HEK293 (cell line): ENCODE data around the gene SLC9A9.

Experiments used
- CTCF ChIA-PET: fragments of 350-600 bp; formaldehyde crosslinking; extraction: SDS; loops from one replicate; lab custom pipeline; 2021; ENCODE audit warnings: antibody characterized with exemption; lab: Yijun Ruan, JAX
- POLR2A ChIA-PET: fragments of 300-600 bp; formaldehyde crosslinking; extraction: SDS; loops from one replicate; lab custom pipeline; 2020; ENCODE audit warnings: antibody characterized with exemption, inconsistent platforms; lab: Yijun Ruan, JAX
- H3K27ac ChIP-seq: fragments of 200-500 bp; sonication (Bioruptor generic); 2 replicates; pipeline ENCODE4 v1.5.1; 2014; ENCODE audit warnings: low read depth, low read length, control low read depth, inconsistent platforms; ENCODE audit errors: extremely low read depth
- H3K36me3 ChIP-seq, 2 experiments: fragments of 200-500 bp in 1 of 2; sonication (Bioruptor generic) in 1 of 2; 1 replicate in 1 of 2; 2 replicates in 1 of 2; pipeline ENCODE4 v1.5.1; 2014 to 2017; ENCODE audit warnings: inconsistent platforms in 2 of 2, low read length in 2 of 2; ENCODE audit not compliant: control insufficient read depth in 2 of 2, insufficient read depth in 1 of 2
- H3K4me1 ChIP-seq: fragments of 200-500 bp; sonication (Bioruptor generic); 2 replicates; pipeline ENCODE4 v1.5.1; 2014; ENCODE audit warnings: mild to moderate bottlenecking, low read length, inconsistent platforms; ENCODE audit not compliant: control insufficient read depth, insufficient read depth
- H3K4me3 ChIP-seq: 2 replicates; pipeline ENCODE4 v1.5.1; 2011; ENCODE audit warnings: low read depth, mild to moderate bottlenecking, control low read depth, low read length, moderate library complexity
- H3K9me3 ChIP-seq: fragments of 200-500 bp; sonication (Bioruptor generic); 2 replicates; pipeline ENCODE4 v1.5.1; 2014; ENCODE audit warnings: low read depth, low read length, inconsistent platforms; ENCODE audit not compliant: control insufficient read depth, insufficient read depth
- HOXD13 ChIP-seq: sonication (generic); formaldehyde crosslinking; IDR thresholded peaks from 2 replicates; pipeline ENCODE4 v1.8.0; 2022; ENCODE audit warnings: missing genetic modification reagents, borderline replicate concordance
- KLF17 ChIP-seq: fragments of 450-650 bp; formaldehyde crosslinking; IDR thresholded peaks from 2 replicates; pipeline ENCODE4 v1.5.1; 2016; ENCODE audit warnings: missing biosample characterization, missing genetic modification characterization
- PRDM2 ChIP-seq: fragments of 450-650 bp; formaldehyde crosslinking; IDR thresholded peaks from 2 replicates; pipeline ENCODE4 v1.5.1; 2016; ENCODE audit warnings: missing biosample characterization, missing genetic modification characterization, borderline replicate concordance
- RBAK ChIP-seq: fragments of 450-650 bp; formaldehyde crosslinking; IDR thresholded peaks from 2 replicates; pipeline ENCODE4 v1.5.1; 2016; ENCODE audit warnings: missing biosample characterization, missing genetic modification characterization
- SALL2 ChIP-seq: fragments of 450-650 bp; formaldehyde crosslinking; IDR thresholded peaks from 2 replicates; pipeline ENCODE4 v1.5.0; 2017; ENCODE audit warnings: missing biosample characterization, mild to moderate bottlenecking, missing genetic modification characterization, borderline replicate concordance
- TCF7L2 ChIP-seq: IDR thresholded peaks from 2 replicates; pipeline ENCODE4 v1.6.1; 2011; ENCODE audit warnings: low read depth, mild to moderate bottlenecking, inconsistent platforms, low read length, moderate library complexity, borderline replicate concordance
- TRIM28 ChIP-seq: IDR thresholded peaks from 2 replicates; pipeline ENCODE4 v1.6.1; 2011; ENCODE audit warnings: low read length, control low read depth, borderline replicate concordance
- ZBTB26 ChIP-seq: fragments of 450-650 bp; formaldehyde crosslinking; optimal IDR thresholded peaks from 2 replicates; pipeline ENCODE3; 2016; ENCODE audit warnings: missing biosample characterization, mild to moderate bottlenecking, missing genetic modification characterization
- ZFHX2 ChIP-seq: fragments of 450-650 bp; formaldehyde crosslinking; conservative IDR thresholded peaks from 2 replicates; pipeline ENCODE4 v1.5.1; 2016; ENCODE audit warnings: missing biosample characterization, missing genetic modification characterization
- ZNF112 ChIP-seq: fragments of 450-650 bp; formaldehyde crosslinking; IDR thresholded peaks from 2 replicates; pipeline ENCODE4 v1.5.0; 2017; ENCODE audit warnings: missing biosample characterization, missing genetic modification characterization
- ZNF350 ChIP-seq: fragments of 450-650 bp; formaldehyde crosslinking; IDR thresholded peaks from 2 replicates; pipeline ENCODE4 v1.5.0; 2017; ENCODE audit warnings: missing biosample characterization, mild to moderate bottlenecking, missing genetic modification characterization
- ZNF488 ChIP-seq: fragments of 450-650 bp; formaldehyde crosslinking; IDR thresholded peaks from 2 replicates; pipeline ENCODE4 v1.5.1; 2016; ENCODE audit warnings: missing biosample characterization, missing genetic modification characterization
- ZNF510 ChIP-seq: fragments of 450-650 bp; formaldehyde crosslinking; IDR thresholded peaks from 2 replicates; pipeline ENCODE4 v1.5.1; 2018; ENCODE audit warnings: mild to moderate bottlenecking, missing genetic modification characterization, missing biosample characterization; ENCODE audit not compliant: insufficient replicate concordance
- ZNF530 ChIP-seq: fragments of 450-650 bp; formaldehyde crosslinking; IDR thresholded peaks from 2 replicates; pipeline ENCODE4 v1.5.1; 2016; ENCODE audit warnings: low read depth, missing biosample characterization, missing genetic modification characterization
- ZNF544 ChIP-seq: fragments of 450-650 bp; formaldehyde crosslinking; IDR thresholded peaks from 2 replicates; pipeline ENCODE4 v1.5.0; 2017; ENCODE audit warnings: missing biosample characterization, missing genetic modification characterization
- ZNF555 ChIP-seq: fragments of 450-650 bp; formaldehyde crosslinking; conservative IDR thresholded peaks from 2 replicates; pipeline ENCODE4 v1.5.1; 2017; ENCODE audit warnings: missing biosample characterization, mild to moderate bottlenecking, missing genetic modification characterization, inconsistent platforms
- ZNF629 ChIP-seq: fragments of 450-650 bp; formaldehyde crosslinking; IDR thresholded peaks from 2 replicates; pipeline ENCODE4 v1.5.1; 2017; ENCODE audit warnings: missing biosample characterization, missing genetic modification characterization
- ZNF704 ChIP-seq: fragments of 450-650 bp; formaldehyde crosslinking; IDR thresholded peaks from 2 replicates; pipeline ENCODE4 v1.5.1; 2016; ENCODE audit warnings: missing biosample characterization, missing genetic modification characterization
- ZNF777 ChIP-seq: fragments of 450-650 bp; formaldehyde crosslinking; IDR thresholded peaks from 2 replicates; pipeline ENCODE4 v1.5.1; 2017; ENCODE audit warnings: missing biosample characterization, missing genetic modification characterization, borderline replicate concordance
- TF ChIP-seq, protein P1 (sequence below): fragments of 450-650 bp; formaldehyde crosslinking; IDR thresholded peaks from 2 replicates; pipeline ENCODE4 v1.5.0; 2017; ENCODE audit warnings: missing biosample characterization, missing genetic modification characterization, borderline replicate concordance
- TF ChIP-seq, protein P2 (sequence below): fragments of 450-650 bp; formaldehyde crosslinking; IDR thresholded peaks from 2 replicates; pipeline ENCODE4 v1.5.1; 2016; ENCODE audit warnings: missing biosample characterization, missing genetic modification characterization

SLC9A9 gene

GRCh38 chr3:143247073-143247472, 601.2 kb downstream of the SLC9A9 start:
- H3K4me3 ChIP-seq = no peak overlapping the region
- H3K27ac ChIP-seq = no peak overlapping the region
- ChIA-PET POLR2A (no interaction called here), CTCF (no interaction called here)
- H3K36me3 ChIP-seq = no peaks in the 10 kb centered on the region
- H3K9me3 ChIP-seq = no peaks in the 10 kb centered on the region
- H3K4me1 ChIP-seq = no peaks in the 10 kb centered on the region
- TF ChIP-seq RBAK (tag by site-specific recombination) (no peak), ZNF510 (tag by site-specific recombination) (no peak), ZNF350 (no peak), KLF17 (tag by site-specific recombination) (no peak), ZNF629 (tag by site-specific recombination) (no peak), HOXD13 (CRISPR knock-in tag) (no peak), ZBTB26 (no peak), ZNF544 (no peak), TRIM28 (no peak), PRDM2 (tag by site-specific recombination) (no peak), ZNF704 (tag by site-specific recombination) (no peak), ZNF112 (tag by site-specific recombination) (no peak), TCF7L2 (no peak), ZNF488 (tag by site-specific recombination) (no peak)

DNA sequence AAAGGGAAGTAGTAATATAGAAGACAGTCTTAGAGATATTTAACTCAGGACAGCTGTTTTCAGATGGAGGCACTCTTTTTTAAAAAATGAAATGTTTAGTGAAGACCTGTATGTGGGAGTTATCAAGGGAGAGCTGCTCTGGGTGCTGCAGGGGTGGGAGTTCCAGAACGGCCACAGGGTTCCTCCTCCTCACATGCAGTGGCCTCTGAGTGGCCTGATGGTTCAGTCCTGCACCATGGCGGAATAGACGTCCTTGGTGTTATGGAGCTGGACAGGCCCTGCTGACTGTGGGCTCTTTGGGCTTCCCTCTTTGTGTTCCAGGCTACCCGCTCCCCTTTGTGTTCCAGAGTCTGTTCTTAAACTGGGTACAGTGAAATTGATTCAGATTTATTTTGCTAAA, 602.6 kb downstream of the SLC9A9 start:
- H3K4me3 ChIP-seq = no peak overlapping the region
- H3K9me3 ChIP-seq = no peaks in the 10 kb centered on the region
- ChIA-PET CTCF (no interaction called here), POLR2A (no interaction called here)
- no peaks in the 10 kb centered on the region for H3K4me1 ChIP-seq
- H3K27ac ChIP-seq = no peak overlapping the region
- no peaks in the 10 kb centered on the region for H3K36me3 ChIP-seq
- TF ChIP-seq ZFHX2 (tag by site-specific recombination) = no peak
- no peak for TF ChIP-seq ZNF555
- no peak for TF ChIP-seq ZNF777 (tag by site-specific recombination)
- no peak for TF ChIP-seq ZNF530 (tag by site-specific recombination)
- TF ChIP-seq, protein P1, sequence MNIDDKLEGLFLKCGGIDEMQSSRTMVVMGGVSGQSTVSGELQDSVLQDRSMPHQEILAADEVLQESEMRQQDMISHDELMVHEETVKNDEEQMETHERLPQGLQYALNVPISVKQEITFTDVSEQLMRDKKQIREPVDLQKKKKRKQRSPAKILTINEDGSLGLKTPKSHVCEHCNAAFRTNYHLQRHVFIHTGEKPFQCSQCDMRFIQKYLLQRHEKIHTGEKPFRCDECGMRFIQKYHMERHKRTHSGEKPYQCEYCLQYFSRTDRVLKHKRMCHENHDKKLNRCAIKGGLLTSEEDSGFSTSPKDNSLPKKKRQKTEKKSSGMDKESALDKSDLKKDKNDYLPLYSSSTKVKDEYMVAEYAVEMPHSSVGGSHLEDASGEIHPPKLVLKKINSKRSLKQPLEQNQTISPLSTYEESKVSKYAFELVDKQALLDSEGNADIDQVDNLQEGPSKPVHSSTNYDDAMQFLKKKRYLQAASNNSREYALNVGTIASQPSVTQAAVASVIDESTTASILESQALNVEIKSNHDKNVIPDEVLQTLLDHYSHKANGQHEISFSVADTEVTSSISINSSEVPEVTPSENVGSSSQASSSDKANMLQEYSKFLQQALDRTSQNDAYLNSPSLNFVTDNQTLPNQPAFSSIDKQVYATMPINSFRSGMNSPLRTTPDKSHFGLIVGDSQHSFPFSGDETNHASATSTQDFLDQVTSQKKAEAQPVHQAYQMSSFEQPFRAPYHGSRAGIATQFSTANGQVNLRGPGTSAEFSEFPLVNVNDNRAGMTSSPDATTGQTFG (tag by site-specific recombination) = no peak
- TF ChIP-seq, protein P2, sequence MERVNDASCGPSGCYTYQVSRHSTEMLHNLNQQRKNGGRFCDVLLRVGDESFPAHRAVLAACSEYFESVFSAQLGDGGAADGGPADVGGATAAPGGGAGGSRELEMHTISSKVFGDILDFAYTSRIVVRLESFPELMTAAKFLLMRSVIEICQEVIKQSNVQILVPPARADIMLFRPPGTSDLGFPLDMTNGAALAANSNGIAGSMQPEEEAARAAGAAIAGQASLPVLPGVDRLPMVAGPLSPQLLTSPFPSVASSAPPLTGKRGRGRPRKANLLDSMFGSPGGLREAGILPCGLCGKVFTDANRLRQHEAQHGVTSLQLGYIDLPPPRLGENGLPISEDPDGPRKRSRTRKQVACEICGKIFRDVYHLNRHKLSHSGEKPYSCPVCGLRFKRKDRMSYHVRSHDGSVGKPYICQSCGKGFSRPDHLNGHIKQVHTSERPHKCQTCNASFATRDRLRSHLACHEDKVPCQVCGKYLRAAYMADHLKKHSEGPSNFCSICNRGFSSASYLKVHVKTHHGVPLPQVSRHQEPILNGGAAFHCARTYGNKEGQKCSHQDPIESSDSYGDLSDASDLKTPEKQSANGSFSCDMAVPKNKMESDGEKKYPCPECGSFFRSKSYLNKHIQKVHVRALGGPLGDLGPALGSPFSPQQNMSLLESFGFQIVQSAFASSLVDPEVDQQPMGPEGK = no peak
- no peak for TF ChIP-seq SALL2
